ENCODE results near the gene QPCT. TPM values are rescaled to one million over a fixed set of nuclear protein-coding genes. Genes with fewer than 3 reads are reported as not detected.

The QPCT gene
- total RNA-seq, 1 experiment from 2014 or later: 13.6 TPM

DNA sequence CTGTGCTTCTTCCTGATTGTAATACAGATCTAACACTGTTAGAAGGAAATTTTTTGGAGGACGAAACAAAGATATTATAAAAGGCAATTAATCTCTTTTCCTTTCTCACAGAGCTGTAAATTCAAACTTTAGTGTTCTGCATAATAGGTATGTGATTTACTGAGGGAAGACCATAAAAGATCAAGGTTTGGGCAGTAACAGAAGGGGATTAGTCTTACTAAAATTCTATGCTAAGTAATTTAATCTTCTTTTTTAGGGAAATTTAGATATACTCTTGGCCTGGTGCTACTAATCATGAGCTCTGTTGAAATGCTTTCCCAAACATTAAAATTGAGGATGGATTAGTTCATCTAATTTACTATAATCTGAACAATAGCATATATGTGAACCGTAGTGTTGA lies 8.8 kb upstream of the QPCT start:
- POLR2A ChIA-PET: interaction anchor here (0.7 kb wide), 1 partner anchor 11 kb away, joined by 5 read pairs; the partner anchor contains the start of gene PRKD3
- no peak for DNase-seq (ENCODE audit: low spot score)
- Mint-ChIP-seq H3K36me3 (no peaks in the 10 kb centered on the region), H3K9me3 (no peaks in the 10 kb centered on the region), H3K27me3 (ENCODE audit: low read depth) (no peaks in the 10 kb centered on the region), H3K27ac (no peak overlapping the region), H3K4me1 (peaks cover 10% of the 10 kb centered on the region), H3K4me3 (no peak overlapping the region)
- no peak for ATAC-seq
- TF ChIP-seq E2F4 (CRISPR knock-in tag; IDR thresholded peaks at IDR 0.05; ENCODE audit: borderline replicate concordance, low read depth): no peak
- TF ChIP-seq, protein P1, sequence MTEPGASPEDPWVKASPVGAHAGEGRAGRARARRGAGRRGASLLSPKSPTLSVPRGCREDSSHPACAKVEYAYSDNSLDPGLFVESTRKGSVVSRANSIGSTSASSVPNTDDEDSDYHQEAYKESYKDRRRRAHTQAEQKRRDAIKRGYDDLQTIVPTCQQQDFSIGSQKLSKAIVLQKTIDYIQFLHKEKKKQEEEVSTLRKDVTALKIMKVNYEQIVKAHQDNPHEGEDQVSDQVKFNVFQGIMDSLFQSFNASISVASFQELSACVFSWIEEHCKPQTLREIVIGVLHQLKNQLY (CRISPR knock-in tag; IDR thresholded peaks at IDR 0.05): no peak
- CTCF ChIA-PET: no interaction called here

DNA sequence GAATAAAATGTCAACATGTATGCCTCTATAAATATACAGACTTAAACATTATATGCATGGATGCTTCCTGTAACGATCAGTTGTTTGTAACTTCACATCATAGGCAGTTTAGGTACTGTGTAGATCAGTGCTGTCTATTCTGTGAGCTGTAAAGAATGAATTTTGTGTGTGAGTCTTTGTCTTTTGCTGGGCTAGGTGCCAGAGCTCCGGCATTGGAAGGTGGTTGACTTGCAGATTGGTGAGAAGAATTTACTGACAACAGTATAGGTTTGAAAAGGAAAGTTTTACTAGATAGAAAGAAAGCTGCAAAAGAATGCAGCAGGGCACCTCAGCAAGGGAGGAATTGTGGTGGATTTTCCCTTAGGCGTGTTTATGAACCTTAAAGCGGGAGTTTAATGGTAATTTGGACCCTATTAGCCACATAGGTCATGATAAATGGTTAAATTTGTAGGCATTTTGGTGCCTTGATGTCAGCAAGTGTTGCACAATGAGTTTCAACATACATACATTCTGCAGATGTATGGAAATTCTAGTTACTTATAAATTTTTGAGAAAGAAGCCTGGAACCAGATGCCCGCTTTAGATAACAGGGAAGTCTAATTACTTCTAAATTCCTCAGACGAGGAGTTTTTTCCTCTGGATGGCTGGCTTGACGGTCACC lies 6.7 kb upstream of the QPCT start:
- no peaks in the 10 kb centered on the region for H3K36me3 Mint-ChIP-seq
- DNase-seq (ENCODE audit: low spot score) (no peak), ATAC-seq (no peak)
- TF ChIP-seq NFYB (CRISPR knock-in tag; conservative IDR thresholded peaks at IDR 0.05; ENCODE audit: low read depth) (no peak), TEAD4 (CRISPR knock-in tag; IDR thresholded peaks at IDR 0.05) (no peak), JUN (CRISPR knock-in tag; IDR thresholded peaks at IDR 0.05) (no peak), ZNF671 (CRISPR knock-in tag; IDR thresholded peaks at IDR 0.05) (no peak), STAT6 (CRISPR knock-in tag; conservative IDR thresholded peaks at IDR 0.05; ENCODE audit: low read depth) (no peak), ZBTB21 (CRISPR knock-in tag; IDR thresholded peaks at IDR 0.05; ENCODE audit: borderline replicate concordance) (no peak), E2F1 (CRISPR knock-in tag; IDR thresholded peaks at IDR 0.05) (no peak), OVOL2 (CRISPR knock-in tag; IDR thresholded peaks at IDR 0.05; ENCODE audit: borderline replicate concordance) (no peak), FOXJ3 (CRISPR knock-in tag; IDR thresholded peaks at IDR 0.05; ENCODE audit: borderline replicate concordance) (no peak), NFATC4 (CRISPR knock-in tag; IDR thresholded peaks at IDR 0.05) (no peak), ZNF263 (CRISPR knock-in tag; IDR thresholded peaks at IDR 0.05; ENCODE audit: low read depth) (no peak), GABPB1 (CRISPR knock-in tag; IDR thresholded peaks at IDR 0.05) (no peak)
- H3K27me3 Mint-ChIP-seq (ENCODE audit: low read depth): no peaks in the 10 kb centered on the region
- ChIA-PET CTCF (interaction anchor here (0.6 to 0.8 kb wide), 2 partner anchors 37 to 77 kb away, joined by 3 read pairs; no protein-coding TSS in a partner anchor), POLR2A (no interaction called here)
- no peaks in the 10 kb centered on the region for H3K9me3 Mint-ChIP-seq
- peaks cover 18% of the 10 kb centered on the region for H3K4me1 Mint-ChIP-seq
- no peak overlapping the region for H3K27ac Mint-ChIP-seq
- no peak overlapping the region for H3K4me3 Mint-ChIP-seq

DNA sequence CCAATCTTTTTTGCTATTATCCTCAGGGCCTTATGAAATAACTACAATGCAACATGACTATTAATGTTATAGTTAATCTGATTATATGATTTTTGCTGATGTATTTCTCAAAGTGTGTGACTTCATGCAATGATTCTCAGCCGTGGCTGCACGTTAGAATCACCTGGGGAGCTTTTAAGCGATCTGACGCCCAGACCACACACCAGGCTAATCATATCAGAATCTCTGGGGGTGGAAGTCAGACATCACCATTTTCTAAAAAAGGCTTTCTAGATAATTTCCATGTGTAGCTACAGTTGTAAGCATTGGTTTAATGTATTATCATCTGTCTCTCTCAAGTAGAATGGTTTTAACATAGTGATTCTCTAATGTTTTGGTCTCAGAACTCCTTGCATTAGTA lies 5.5 kb upstream of the QPCT start:
- peaks cover 29% of the 10 kb centered on the region for H3K4me1 Mint-ChIP-seq
- no peak for DNase-seq (ENCODE audit: low spot score)
- POLR2A ChIA-PET: no interaction called here
- no peaks in the 10 kb centered on the region for H3K36me3 Mint-ChIP-seq
- H3K9me3 Mint-ChIP-seq: no peaks in the 10 kb centered on the region
- ATAC-seq: no peak
- CTCF ChIA-PET: no interaction called here
- no peak overlapping the region for H3K4me3 Mint-ChIP-seq
- H3K27ac Mint-ChIP-seq: no peak overlapping the region
- no peaks in the 10 kb centered on the region for H3K27me3 Mint-ChIP-seq (ENCODE audit: low read depth)
- TF ChIP-seq, protein P2, sequence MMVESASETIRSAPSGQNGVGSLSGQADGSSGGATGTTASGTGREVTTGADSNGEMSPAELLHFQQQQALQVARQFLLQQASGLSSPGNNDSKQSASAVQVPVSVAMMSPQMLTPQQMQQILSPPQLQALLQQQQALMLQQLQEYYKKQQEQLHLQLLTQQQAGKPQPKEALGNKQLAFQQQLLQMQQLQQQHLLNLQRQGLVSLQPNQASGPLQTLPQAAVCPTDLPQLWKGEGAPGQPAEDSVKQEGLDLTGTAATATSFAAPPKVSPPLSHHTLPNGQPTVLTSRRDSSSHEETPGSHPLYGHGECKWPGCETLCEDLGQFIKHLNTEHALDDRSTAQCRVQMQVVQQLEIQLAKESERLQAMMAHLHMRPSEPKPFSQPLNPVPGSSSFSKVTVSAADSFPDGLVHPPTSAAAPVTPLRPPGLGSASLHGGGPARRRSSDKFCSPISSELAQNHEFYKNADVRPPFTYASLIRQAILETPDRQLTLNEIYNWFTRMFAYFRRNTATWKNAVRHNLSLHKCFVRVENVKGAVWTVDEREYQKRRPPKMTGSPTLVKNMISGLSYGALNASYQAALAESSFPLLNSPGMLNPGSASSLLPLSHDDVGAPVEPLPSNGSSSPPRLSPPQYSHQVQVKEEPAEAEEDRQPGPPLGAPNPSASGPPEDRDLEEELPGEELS (CRISPR knock-in tag; IDR thresholded peaks at IDR 0.05): no peak
- TF ChIP-seq, protein P3, sequence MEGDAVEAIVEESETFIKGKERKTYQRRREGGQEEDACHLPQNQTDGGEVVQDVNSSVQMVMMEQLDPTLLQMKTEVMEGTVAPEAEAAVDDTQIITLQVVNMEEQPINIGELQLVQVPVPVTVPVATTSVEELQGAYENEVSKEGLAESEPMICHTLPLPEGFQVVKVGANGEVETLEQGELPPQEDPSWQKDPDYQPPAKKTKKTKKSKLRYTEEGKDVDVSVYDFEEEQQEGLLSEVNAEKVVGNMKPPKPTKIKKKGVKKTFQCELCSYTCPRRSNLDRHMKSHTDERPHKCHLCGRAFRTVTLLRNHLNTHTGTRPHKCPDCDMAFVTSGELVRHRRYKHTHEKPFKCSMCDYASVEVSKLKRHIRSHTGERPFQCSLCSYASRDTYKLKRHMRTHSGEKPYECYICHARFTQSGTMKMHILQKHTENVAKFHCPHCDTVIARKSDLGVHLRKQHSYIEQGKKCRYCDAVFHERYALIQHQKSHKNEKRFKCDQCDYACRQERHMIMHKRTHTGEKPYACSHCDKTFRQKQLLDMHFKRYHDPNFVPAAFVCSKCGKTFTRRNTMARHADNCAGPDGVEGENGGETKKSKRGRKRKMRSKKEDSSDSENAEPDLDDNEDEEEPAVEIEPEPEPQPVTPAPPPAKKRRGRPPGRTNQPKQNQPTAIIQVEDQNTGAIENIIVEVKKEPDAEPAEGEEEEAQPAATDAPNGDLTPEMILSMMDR (IDR thresholded peaks at IDR 0.05): no peak
- TF ChIP-seq SMAD4 (CRISPR knock-in tag; IDR thresholded peaks at IDR 0.05): no peak
- TF ChIP-seq, protein P4, sequence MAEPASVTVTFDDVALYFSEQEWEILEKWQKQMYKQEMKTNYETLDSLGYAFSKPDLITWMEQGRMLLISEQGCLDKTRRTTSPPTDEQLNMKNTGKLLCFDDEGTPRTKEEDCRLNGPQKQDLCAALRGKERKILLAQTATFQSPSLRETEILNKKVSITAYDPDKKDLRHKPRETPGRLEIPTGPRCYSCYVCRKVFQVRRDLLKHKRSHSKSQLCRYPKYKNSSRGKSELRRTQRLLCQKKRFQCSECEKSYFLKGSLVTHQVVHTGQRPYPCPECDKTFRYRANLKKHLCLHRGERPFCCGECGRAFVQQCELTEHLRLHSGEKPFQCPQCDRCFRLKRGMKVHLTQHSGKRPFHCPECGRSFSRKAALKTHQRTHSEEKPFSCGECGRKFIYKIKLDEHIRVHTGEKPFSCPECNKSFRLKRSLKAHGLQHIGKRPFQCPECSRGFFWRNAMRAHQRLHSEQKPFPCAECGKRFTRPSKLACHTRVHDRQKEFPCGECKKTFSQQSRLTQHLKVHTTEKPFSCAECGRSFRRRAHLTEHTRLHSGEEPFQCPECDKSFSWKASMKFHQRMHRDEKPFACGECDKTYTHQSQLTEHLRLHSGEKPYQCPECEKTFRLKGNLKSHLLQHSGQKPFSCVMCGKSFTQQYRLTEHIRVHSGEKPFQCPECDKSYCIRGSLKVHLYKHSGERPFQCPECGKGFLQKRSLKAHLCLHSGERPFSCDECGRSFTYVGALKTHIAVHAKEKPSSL (CRISPR knock-in tag; conservative IDR thresholded peaks at IDR 0.05): no peak
